WI38 (cell line): ENCODE results near the gene LIN28B.

ENCODE experiments used
- H3K4me3 ChIP-seq: 2 replicates; pipeline ENCODE4 v1.5.1; 2011; ENCODE audit warnings: low read depth, mild to moderate bottlenecking, control low read depth, low read length
- TF ChIP-seq, protein P1 (sequence below): IDR thresholded peaks from 2 replicates; pipeline ENCODE4 v1.5.1; 2012; ENCODE audit warnings: low read depth, mild to moderate bottlenecking, control low read depth, low read length

Gene LIN28B

DNA sequence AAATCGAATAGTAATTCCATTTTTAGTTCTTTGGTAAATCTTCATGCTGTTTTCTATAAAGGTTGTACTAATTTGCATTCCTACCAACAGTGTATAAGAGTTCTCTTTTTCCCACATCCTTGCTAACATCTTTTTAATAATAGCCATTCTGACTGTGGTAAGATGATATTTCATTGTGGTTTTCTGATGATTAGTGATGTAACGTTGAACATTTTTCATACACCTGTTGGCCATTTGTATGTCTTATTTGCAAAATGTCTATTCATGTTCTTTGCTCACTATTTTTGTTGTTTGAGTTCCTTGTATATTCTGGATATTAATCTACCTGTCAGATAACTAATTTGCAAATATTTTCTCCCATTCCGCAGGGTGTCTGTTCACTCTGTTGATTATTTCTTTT, 64.5 kb downstream of the LIN28B start:
- TF ChIP-seq, protein P1, sequence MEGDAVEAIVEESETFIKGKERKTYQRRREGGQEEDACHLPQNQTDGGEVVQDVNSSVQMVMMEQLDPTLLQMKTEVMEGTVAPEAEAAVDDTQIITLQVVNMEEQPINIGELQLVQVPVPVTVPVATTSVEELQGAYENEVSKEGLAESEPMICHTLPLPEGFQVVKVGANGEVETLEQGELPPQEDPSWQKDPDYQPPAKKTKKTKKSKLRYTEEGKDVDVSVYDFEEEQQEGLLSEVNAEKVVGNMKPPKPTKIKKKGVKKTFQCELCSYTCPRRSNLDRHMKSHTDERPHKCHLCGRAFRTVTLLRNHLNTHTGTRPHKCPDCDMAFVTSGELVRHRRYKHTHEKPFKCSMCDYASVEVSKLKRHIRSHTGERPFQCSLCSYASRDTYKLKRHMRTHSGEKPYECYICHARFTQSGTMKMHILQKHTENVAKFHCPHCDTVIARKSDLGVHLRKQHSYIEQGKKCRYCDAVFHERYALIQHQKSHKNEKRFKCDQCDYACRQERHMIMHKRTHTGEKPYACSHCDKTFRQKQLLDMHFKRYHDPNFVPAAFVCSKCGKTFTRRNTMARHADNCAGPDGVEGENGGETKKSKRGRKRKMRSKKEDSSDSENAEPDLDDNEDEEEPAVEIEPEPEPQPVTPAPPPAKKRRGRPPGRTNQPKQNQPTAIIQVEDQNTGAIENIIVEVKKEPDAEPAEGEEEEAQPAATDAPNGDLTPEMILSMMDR: no peak
- no peak overlapping the region for H3K4me3 ChIP-seq

DNA sequence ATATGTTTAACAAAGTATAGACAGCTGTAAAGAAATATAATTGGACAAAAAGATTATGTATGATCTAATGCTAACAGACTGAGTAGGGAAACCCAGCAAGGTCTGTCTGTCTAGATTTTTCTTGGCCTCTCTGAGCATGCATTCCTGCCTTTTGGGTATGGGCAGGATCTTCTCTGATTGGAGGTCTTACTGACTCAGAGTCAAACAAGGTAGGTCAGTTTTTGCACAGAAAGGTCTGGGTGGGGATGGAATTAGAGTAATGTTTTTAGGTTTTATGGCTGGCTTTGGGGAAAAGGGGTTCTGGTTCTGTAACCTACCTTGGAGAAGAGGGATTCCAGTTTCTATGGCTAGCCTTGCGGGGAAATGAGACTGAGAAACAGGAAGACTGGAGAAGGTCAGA, 65.5 kb downstream of the LIN28B start:
- TF ChIP-seq, protein P1: no peak
- no peak overlapping the region for H3K4me3 ChIP-seq

DNA sequence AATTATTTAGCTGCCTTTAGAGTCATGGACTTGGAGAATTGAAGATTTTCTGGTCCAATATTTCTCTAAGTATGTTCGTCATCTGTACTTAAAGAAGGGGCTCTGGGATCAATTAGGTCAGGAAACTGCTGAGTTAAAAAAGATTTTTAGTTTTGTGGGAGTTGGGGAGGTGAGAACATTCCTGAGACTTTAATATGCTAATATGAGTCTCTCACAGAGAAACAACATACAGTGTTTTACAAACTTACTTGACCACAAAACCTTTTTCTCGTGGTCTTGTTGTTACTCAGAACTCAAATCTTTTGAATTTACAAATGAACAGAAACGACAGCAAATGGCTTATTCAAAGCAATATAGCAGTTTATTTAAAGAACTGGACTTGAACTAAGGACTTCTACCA, 67.9 kb downstream of the LIN28B start:
- TF ChIP-seq, protein P1: no peak
- H3K4me3 ChIP-seq: no peak overlapping the region

DNA sequence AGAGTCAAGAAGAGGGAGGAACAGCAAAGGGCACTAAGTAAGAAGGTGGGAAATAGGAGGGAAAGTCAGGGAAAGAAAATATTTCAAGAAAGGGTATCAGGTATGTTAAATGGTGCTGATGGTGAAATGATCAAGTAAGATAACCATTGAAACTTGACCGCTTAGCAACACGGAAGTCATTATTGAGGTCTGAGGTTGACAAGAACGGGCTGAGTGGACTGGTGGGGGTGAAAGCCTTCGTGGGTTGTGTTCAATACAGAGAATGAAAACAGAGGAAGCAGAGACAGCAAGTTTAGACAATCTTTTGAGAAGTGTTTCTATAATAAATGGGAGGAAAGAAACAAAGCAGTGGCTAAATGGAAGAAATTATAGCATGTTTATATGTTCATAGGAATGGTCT, 72.0 kb downstream of the LIN28B start:
- no peak overlapping the region for H3K4me3 ChIP-seq
- TF ChIP-seq, protein P1: no peak

DNA sequence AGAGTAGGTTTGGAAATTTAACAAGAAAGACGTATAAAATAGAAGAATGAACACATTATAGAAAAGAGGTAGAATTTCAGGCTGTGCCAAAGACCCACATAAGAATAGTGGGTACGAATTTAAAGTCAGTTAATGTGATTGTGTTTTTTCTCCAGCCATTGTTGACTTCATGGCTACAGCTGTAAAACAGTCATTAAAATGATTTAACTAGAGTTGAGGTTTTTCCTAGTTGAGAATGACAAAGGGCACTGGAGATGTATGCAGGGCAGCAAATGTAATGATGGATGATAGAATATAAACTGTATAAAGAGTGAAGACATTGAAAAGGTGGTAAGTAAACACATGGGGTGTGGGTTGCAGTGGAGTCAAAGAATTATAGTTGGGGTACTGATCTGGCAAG, 72.7 kb downstream of the LIN28B start:
- no peak overlapping the region for H3K4me3 ChIP-seq
- TF ChIP-seq, protein P1: no peak

DNA sequence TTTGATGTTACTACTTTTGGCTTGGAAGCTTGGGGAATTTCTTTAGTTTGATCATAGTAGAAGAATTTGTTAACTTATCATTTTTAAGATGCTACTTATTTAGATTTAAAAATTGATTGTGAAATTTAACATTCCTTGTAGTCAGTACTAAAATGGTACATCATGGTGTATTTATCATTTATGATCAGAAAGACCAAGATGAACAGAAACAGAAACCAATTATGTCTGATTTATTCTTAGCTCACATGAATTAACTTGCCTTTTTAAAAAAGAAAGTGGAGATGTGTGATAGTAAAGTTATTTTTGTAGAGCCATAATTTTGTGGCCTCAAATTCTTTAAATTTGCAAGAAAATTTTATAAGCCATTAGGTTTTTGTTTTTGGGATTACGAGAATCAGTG, 77.6 kb downstream of the LIN28B start:
- TF ChIP-seq, protein P1: no peak
- H3K4me3 ChIP-seq: no peak overlapping the region

DNA sequence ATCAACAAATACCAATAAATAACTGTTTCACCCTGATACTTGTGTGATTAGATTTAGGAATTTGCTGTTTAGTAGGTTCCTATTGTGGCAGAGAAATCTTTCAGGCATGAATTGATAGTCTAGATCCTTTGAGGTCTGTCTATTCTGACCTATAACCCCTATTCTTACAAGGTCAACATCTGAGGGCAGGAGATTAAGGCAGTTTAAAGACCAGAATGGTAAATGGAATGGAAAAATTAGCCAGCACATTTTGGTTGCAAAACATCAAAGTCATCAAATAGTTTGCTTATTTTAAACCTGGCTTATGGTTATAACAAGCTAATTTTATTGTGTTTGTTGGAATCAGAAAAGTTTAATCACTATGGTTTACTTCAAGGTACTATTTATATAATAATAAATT, 78.4 kb downstream of the LIN28B start:
- no peak overlapping the region for H3K4me3 ChIP-seq
- TF ChIP-seq, protein P1: no peak
